ENCODE results near the gene TTC4. TPM values are rescaled to one million over a fixed set of nuclear protein-coding genes. Genes with fewer than 3 reads are reported as not detected.

Gene TTC4
- total and polyA plus RNA-seq, 2 of the 4 experiments (the other 2 are of a cell fraction) = 21.6 to 27.1 TPM

GRCh38 chr1:54744696-54745095, 29.0 kb downstream of the TTC4 start:
- no peak overlapping the region for H2AFZ ChIP-seq (replicated peaks; ENCODE audit: low read length, poor library complexity)
- no peak overlapping the region for H3K27ac ChIP-seq (ENCODE audit: insufficient read depth, low read length)
- in situ Hi-C loops (cut with MboI; ENCODE audit: low sequenced_read_pairs) (no loop called here), intact Hi-C loops (cut with micrococcal nuclease) (no loop called here), dilution Hi-C loops (cut with HindIII; ENCODE audit: low sequenced_read_pairs, unreplicated experiment) (no loop called here)
- WGBS, 2 experiments (ENCODE audit: extremely low coverage in 2 of 2, insufficient read length in 1 of 2) = no CpG with 5 or more reads among the region's 3 CpGs
- no peak overlapping the region for H3K4me3 ChIP-seq (ENCODE audit: insufficient read depth, low read depth, low read length)
- no peak overlapping the region for H4K8ac ChIP-seq (ENCODE audit: low read depth in 2 of 2, low read length in 2 of 2)
- no peak overlapping the region for H2BK120ac ChIP-seq (ENCODE audit: low read depth, low read length)
- H3K36me3 ChIP-seq (ENCODE audit: control insufficient read depth, insufficient read depth, low read length) = peaks cover 20% of the 10 kb centered on the region
- H4K91ac ChIP-seq (ENCODE audit: insufficient read depth, low read depth, low read length) = no peak overlapping the region
- H3K23ac ChIP-seq (ENCODE audit: low read depth, low read length) = no peak overlapping the region
- H2BK20ac ChIP-seq (ENCODE audit: low read depth, low read length) = no peak overlapping the region
- ChIA-PET POLR2A (ENCODE audit: unreplicated experiment) (no interaction called here), CTCF (interaction anchor here (0.5 kb wide), 1 partner anchor 20 kb away, joined by 3 read pairs; no protein-coding TSS in a partner anchor)
- H3K9me3 ChIP-seq (ENCODE audit: control insufficient read depth, insufficient read depth, low read length) = no peaks in the 10 kb centered on the region
- no peak overlapping the region for H2AK5ac ChIP-seq (ENCODE audit: low read depth, low read length)
- H3K4ac ChIP-seq (ENCODE audit: low read depth, low read length) = no peak overlapping the region
- no peak overlapping the region for H3K9ac ChIP-seq (ENCODE audit: low read depth, low read length)
- no peak for ATAC-seq (ENCODE audit: low read depth)
- no peak overlapping the region for H3K56ac ChIP-seq (ENCODE audit: extremely low read depth, insufficient read depth, low read length)
- 0 out of 2 replicates have a peak, but pooled peaks cover 3% of the 10 kb centered on the region for H4K20me1 ChIP-seq (ENCODE audit: insufficient read depth, low read length)
- H3K14ac ChIP-seq (replicated peaks; ENCODE audit: low read depth, low read length) = no peak overlapping the region
- no peaks in the 10 kb centered on the region; the same call in 1 of the 2 replicates for H3K4me1 ChIP-seq (ENCODE audit: control insufficient read depth, insufficient read depth, low read length)
- H2BK15ac ChIP-seq (ENCODE audit: low read depth, low read length) = no peak overlapping the region
- no peak overlapping the region for H4K5ac ChIP-seq (ENCODE audit: low read depth, low read length)
- peaks cover 5% of the 10 kb centered on the region; the same call in 1 of the 2 replicates for H3K27me3 ChIP-seq (ENCODE audit: control insufficient read depth, insufficient read depth, low read length)
- no TSS peak for BruUV-seq (replicated peaks)
- no peaks in the 10 kb centered on the region for H3K9me1 ChIP-seq (ENCODE audit: insufficient read depth, low read length)
- H2BK5ac ChIP-seq (ENCODE audit: low read depth, low read length, poor library complexity, severe bottlenecking) = no peak overlapping the region
- no peak overlapping the region for H3K4me2 ChIP-seq (ENCODE audit: low read depth, low read length)
- no peak for DNase-seq
- no peak overlapping the region for H2AK9ac ChIP-seq (replicated peaks; ENCODE audit: low read depth, low read length, poor library complexity)
- no peak overlapping the region for H3K18ac ChIP-seq (ENCODE audit: low read depth, low read length)
- TF ChIP-seq CEBPB (IDR thresholded peaks at IDR 0.05; ENCODE audit: low read depth, low read length) (no peak), CHD1 (IDR thresholded peaks at IDR 0.05; ENCODE audit: low read depth, low read length) (no peak), MXI1 (IDR thresholded peaks at IDR 0.05; ENCODE audit: borderline replicate concordance, low read depth, low read length) (no peak), CTCF (conservative IDR thresholded peaks at IDR 0.05; ENCODE audit: low read depth, low read length) (no peak)
- H3K79me1 ChIP-seq (ENCODE audit: low read depth in 1 of 2, low read length in 2 of 2) = 0 out of 4 replicates have a peak, but pooled peaks cover 0 to 3% of the 10 kb centered on the region in 2 experiments

Measured in IMR-90 (cell line).